Right forelimb (tissue), 1 donor: ENCODE results near the gene SERP2.

Source experiments
- DNase-seq: peaks from one replicate; pipeline ENCODE4 v3.0.0-alpha.2; 2018

SERP2 gene

GRCh38 chr13:44362394-44363040 lies 11.1 kb upstream of the SERP2 start:
- no peak for DNase-seq

GRCh38 chr13:44363631-44364344 lies 9.8 kb upstream of the SERP2 start:
- no peak for DNase-seq

GRCh38 chr13:44364345-44365000 lies 9.2 kb upstream of the SERP2 start:
- no peak for DNase-seq

- DNase-seq: no peak
Measured at GRCh38 chr13:44365008-44365407, 8.6 kb upstream of the SERP2 start.

GRCh38 chr13:44365899-44366298 lies 7.7 kb upstream of the SERP2 start:
- no peak for DNase-seq

GRCh38 chr13:44368062-44368591 lies 5.5 kb upstream of the SERP2 start:
- no peak for DNase-seq

- DNase-seq: no peak
Measured at GRCh38 chr13:44368599-44369368, 4.8 kb upstream of the SERP2 start.

GRCh38 chr13:44371421-44371820 lies 2.2 kb upstream of the SERP2 start:
- DNase-seq: no peak

- DNase-seq: no peak
Measured at GRCh38 chr13:44373247-44373600, 400 bp upstream of the SERP2 start.

- no peak for DNase-seq
Measured at GRCh38 chr13:44374348-44374712, 706 bp downstream of the SERP2 start.

- DNase-seq: no peak
Measured at GRCh38 chr13:44378277-44378676, 4.7 kb downstream of the SERP2 start.

- DNase-seq: no peak
Measured at GRCh38 chr13:44379885-44380284, 6.3 kb downstream of the SERP2 start.

- no peak for DNase-seq
Measured at GRCh38 chr13:44380404-44381165, 7.0 kb downstream of the SERP2 start.

GRCh38 chr13:44382635-44383145 lies 9.1 kb downstream of the SERP2 start:
- no peak for DNase-seq

- DNase-seq: no peak
Measured at GRCh38 chr13:44383945-44384344, 10.3 kb downstream of the SERP2 start.

GRCh38 chr13:44384778-44385177 lies 11.2 kb downstream of the SERP2 start:
- DNase-seq: no peak

GRCh38 chr13:44385401-44385800 lies 11.8 kb downstream of the SERP2 start:
- DNase-seq: no peak

- DNase-seq: no peak
Measured at GRCh38 chr13:44385847-44386246, 12.2 kb downstream of the SERP2 start.

GRCh38 chr13:44386913-44387556 lies 13.4 kb downstream of the SERP2 start:
- DNase-seq: no peak

- DNase-seq: no peak
Measured at GRCh38 chr13:44388427-44389059, 14.9 kb downstream of the SERP2 start.

- no peak for DNase-seq
Measured at GRCh38 chr13:44389060-44389666, 15.5 kb downstream of the SERP2 start.
